Measurements from ENCODE around the gene PPP1R13L.
"Not testable (repeated sequence)": the region's sequence is repeated elsewhere in the genome, so short reads cannot be mapped to it uniquely, and the experiment has no call there.

PPP1R13L gene

DNA sequence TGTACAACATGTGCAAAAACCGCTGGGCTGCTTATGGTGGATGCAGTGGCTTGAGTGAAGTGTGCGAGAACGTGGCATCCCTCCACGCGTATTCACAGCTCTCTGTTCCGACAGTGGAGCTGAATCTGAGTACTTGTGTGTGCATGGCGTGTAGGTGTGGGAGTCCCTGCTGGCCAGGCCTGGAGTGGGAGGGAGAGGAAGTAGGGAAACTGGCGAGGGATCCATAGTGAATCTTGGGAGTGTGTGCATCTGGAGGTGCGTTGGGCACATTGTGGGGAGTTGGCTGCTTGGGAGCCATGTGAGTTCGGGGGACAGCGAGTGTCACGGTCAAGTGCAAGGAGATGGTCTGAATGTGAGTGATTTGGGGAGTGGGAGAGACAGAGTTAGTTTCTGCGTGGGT is 62.0 kb downstream of the PPP1R13L start:
- no peak for DNase-seq

DNA sequence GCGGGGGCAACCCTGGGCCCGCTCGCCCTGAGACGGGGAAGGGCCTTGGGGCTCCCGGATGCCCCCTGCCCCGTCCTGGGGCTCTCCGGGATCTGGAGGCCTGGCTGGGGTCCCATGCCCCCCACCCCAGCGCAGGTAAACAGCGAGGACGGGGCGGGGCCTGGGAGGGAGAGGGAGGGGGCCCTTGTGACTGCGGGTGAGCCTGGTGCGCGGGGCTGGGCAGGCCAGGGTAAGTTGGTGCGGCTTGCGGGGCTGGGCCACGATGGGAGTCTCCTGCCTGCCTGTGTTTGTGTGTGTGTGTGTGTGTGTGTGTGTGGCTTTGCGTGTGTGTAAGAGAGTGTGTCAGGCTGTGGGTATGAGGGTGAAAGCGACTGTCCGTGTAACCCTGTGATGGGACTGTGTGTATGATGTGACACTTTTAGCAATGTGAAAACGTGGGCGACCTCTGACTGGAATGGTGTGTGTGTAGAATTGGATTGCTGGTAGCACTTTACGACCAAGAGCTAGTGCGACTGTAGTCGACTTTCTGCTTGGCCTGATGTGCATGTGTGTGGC is 63.9 kb downstream of the PPP1R13L start:
- no peak for DNase-seq

DNA sequence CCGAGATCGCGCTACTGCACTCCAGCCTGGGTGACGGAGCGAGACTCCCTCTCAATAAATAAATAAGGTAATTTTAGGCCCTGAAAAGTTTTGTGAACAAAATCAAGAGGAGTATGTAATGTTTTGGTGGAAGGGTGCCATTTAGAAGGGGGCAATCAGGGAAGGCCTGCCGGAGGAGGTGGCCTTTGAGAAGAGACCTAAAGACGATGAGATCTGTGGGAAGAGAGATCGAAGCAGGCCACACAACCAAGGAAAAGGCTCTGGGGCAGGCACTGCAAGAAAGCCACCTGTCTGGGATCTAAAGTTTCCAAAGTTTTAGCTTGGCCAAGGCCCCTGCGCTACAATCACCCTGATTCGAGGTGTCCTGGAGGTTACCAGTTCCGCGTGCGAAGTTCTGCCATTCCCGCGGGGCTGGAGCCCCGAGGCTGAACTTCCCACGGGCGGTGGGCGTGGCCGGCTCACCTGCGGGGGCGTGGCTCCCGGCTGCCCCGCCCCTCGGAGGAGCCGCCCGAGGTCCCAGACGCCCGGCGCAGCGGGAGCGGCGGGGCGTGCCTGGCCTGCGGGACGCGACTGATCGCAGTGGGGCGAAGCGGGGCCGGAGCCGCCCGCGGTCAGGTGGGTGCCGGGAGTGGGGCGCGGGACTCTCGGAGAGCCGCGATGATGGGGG is 64.5 kb downstream of the PPP1R13L start, which contains the start of gene KLC3:
KLC3 (plus strand) TSS at position 519 of the 667 bp plus-strand sequence. CDS start 4,792 bp downstream, outside the sequence.
- DNase-seq = no peak

DNA sequence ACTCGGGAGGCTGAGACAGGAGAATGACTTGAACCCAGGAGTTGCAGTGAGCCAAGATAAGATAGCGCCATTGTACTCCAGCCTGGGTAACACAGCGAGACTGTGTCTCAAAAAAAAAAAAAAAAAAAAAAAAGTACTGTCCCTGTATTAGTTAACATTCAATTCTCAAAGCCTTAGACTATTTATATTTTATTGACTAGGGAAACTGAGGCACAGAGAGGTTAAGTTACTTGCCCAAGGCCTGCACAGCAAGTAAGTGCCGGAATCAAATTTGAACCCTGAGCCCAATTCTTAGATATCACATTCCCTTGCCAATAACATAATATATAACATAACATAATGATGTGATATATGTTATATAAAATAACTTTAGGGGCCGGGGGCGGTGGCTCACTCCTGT is 65.2 kb downstream of the PPP1R13L start:
- DNase-seq = no peak

DNA sequence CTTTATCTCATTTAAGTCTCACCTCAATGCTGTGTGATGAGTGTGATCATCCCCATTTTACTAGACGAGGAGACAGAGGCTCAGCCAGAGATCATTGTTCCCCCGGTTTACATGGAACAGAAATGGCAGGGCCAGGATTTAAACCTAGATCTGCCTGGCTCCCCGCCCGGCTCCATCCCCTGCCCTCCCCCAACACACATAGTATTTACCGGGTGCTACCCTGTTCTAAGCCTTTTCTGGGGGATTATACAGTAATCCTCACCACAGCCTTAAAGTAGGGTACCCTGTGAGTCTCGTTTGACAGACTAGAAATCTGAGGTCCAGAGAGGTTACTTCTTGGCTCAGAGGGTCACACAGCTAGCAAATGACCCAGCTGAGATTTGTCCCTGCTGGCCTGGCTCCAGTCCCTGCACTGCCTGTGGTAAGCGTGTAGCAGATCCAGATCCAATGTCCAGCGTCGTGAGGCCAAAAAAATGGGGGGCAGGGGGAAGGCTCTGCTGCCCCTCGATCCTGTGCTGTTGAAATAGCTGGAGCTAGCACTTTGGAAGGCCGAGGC is 68.1 kb downstream of the PPP1R13L start:
- no peak for DNase-seq

DNA sequence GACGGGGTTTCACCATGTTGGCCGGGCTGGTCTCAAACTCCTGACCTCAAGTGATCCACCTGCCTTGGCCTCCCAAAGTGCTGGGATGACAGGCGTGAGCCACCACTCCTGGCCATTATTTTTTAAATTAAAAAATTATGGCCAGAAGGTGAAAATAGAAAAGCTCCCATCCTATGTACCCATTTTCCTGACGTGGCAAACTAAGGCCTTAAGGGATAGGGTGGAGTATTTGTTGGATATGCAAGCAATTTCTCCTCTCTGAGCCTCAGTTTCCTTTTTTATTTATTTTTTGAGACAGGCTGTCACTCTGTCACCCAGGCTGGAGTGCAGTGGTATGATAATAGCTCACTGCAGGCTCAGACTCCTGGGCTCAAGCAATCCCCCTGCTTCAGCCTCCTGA is 70.0 kb downstream of the PPP1R13L start:
- not testable (repeated sequence) for DNase-seq

- DNase-seq = no peak
Observed at GRCh38 chr19:45333609-45334303, 71.1 kb downstream of the PPP1R13L start.

DNA sequence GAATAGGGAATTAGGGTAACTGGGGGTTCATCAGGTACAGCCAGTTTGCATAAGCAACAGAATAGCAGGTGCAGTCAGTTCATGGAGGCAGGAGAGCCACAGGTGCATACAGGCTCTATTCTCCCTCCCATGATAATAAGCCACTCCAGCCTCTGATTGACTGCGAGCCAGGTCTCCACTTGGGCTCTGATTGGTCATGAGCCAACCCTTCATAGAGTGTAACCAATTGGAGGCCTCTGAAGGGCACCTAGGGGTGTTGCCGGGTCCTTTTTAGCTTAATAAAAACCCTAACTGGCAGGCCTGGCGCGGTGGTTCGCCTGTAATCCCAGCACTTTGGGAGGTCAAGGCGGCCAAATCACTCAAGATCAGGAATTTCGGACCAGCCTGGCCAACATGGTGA is 73.5 kb downstream of the PPP1R13L start:
- DNase-seq = no peak

All from NCI-H1048 (cell line).